ENCODE measurements around the gene DOCK4.

GRCh38 chr7:111853201-111853990, 352.8 kb downstream of the DOCK4 start:
- TF ChIP-seq CTCF (conservative IDR thresholded peaks at IDR 0.05; ENCODE audit: low read length) (peak; percentile 70), EZH2phosphoT487 (IDR thresholded peaks at IDR 0.05; ENCODE audit: borderline replicate concordance) (no peak)
